ENCODE results near the gene ZNF763.
"Not testable (repeated sequence)": the region's sequence is repeated elsewhere in the genome, so short reads cannot be mapped to it uniquely, and the experiment has no call there.

ZNF763 gene

GRCh38 chr19:11964858-11965645 lies at the start of gene ZNF763:
ZNF763 (plus strand) TSS chr19:11965040; CDS start chr19:11965209, 169 bp downstream.
- peaks cover 29% of the 10 kb centered on the region for H3K4me1 ChIP-seq (ENCODE audit: insufficient read depth, low read length)
- H3K36me3 ChIP-seq (ENCODE audit: insufficient read depth, low read length): no peaks in the 10 kb centered on the region
- H3K27me3 ChIP-seq (ENCODE audit: insufficient read depth, low read length, poor library complexity): no peaks in the 10 kb centered on the region
- H4K20me1 ChIP-seq (ENCODE audit: insufficient read depth, low read length): no peaks in the 10 kb centered on the region
- ATAC-seq (ENCODE audit: insufficient read depth, low read depth): peak; percentile 94
- peak within 1 kb of the TSS; percentile 97 for H2AFZ ChIP-seq (ENCODE audit: low read depth, low read length)
- H3K79me2 ChIP-seq (ENCODE audit: insufficient read depth, low read length): no peaks in the 10 kb centered on the region
- H3K9ac ChIP-seq (ENCODE audit: low read depth, low read length): peak within 1 kb of the TSS; percentile 71
- DNase-seq: peak; percentile 92
- H3K4me3 ChIP-seq (ENCODE audit: low read depth in 1 of 2, low read length in 2 of 2): peak within 1 kb of the TSS; percentile 69 to 86
- peak within 1 kb of the TSS; percentile 85 for H3K27ac ChIP-seq (ENCODE audit: low read length)
- H3K9me3 ChIP-seq (ENCODE audit: insufficient read depth, low read length, severe bottlenecking): no peaks in the 10 kb centered on the region
- peak within 1 kb of the TSS; percentile 90 for H3K4me2 ChIP-seq (ENCODE audit: insufficient read depth, low read length)
- TF ChIP-seq, protein P1, sequence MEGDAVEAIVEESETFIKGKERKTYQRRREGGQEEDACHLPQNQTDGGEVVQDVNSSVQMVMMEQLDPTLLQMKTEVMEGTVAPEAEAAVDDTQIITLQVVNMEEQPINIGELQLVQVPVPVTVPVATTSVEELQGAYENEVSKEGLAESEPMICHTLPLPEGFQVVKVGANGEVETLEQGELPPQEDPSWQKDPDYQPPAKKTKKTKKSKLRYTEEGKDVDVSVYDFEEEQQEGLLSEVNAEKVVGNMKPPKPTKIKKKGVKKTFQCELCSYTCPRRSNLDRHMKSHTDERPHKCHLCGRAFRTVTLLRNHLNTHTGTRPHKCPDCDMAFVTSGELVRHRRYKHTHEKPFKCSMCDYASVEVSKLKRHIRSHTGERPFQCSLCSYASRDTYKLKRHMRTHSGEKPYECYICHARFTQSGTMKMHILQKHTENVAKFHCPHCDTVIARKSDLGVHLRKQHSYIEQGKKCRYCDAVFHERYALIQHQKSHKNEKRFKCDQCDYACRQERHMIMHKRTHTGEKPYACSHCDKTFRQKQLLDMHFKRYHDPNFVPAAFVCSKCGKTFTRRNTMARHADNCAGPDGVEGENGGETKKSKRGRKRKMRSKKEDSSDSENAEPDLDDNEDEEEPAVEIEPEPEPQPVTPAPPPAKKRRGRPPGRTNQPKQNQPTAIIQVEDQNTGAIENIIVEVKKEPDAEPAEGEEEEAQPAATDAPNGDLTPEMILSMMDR (IDR thresholded peaks at IDR 0.05; ENCODE audit: borderline replicate concordance, extremely low read depth, low read length, poor library complexity, severe bottlenecking): no peak
- no peak for TF ChIP-seq EZH2 (IDR thresholded peaks at IDR 0.05; ENCODE audit: borderline replicate concordance, low read depth, low read length, severe bottlenecking)

GRCh38 chr19:11921852-11922495 lies 42.9 kb upstream of the ZNF763 start:
- DNase-seq: no peak
- ATAC-seq (ENCODE audit: insufficient read depth, low read depth): no peak
- Histone ChIP-seq H3K9me3 (ENCODE audit: insufficient read depth, low read length, severe bottlenecking) (no peaks in the 10 kb centered on the region), H3K79me2 (ENCODE audit: insufficient read depth, low read length) (peaks cover 21% of the 10 kb centered on the region), H3K4me3 (ENCODE audit: low read depth in 1 of 2, low read length in 2 of 2) (no peak overlapping the region), H2AFZ (ENCODE audit: low read depth, low read length) (no peak overlapping the region), H3K27me3 (ENCODE audit: insufficient read depth, low read length, poor library complexity) (no peaks in the 10 kb centered on the region), H3K36me3 (ENCODE audit: insufficient read depth, low read length) (peaks cover 2% of the 10 kb centered on the region; the same call in 1 of the 2 replicates), H3K9ac (ENCODE audit: low read depth, low read length) (no peak overlapping the region), H4K20me1 (ENCODE audit: insufficient read depth, low read length) (no peaks in the 10 kb centered on the region), H3K4me2 (ENCODE audit: insufficient read depth, low read length) (no peak overlapping the region), H3K4me1 (ENCODE audit: insufficient read depth, low read length) (peaks cover 30% of the 10 kb centered on the region), H3K27ac (ENCODE audit: low read length) (no peak overlapping the region)
- TF ChIP-seq, protein P1 (IDR thresholded peaks at IDR 0.05; ENCODE audit: borderline replicate concordance, extremely low read depth, low read length, poor library complexity, severe bottlenecking): no peak
- TF ChIP-seq EZH2 (IDR thresholded peaks at IDR 0.05; ENCODE audit: borderline replicate concordance, low read depth, low read length, severe bottlenecking): no peak

GRCh38 chr19:11924886-11925650 lies 39.8 kb upstream of the ZNF763 start, which contains the start of gene ZNF700:
ZNF700 (plus strand) TSS chr19:11925107; CDS start chr19:11925211, 104 bp downstream.
- Histone ChIP-seq H3K4me2 (ENCODE audit: insufficient read depth, low read length) (peak within 1 kb of the TSS; percentile 99), H2AFZ (ENCODE audit: low read depth, low read length) (peak within 1 kb of the TSS; percentile 86), H3K4me1 (ENCODE audit: insufficient read depth, low read length) (peaks cover 35% of the 10 kb centered on the region), H3K4me3 (ENCODE audit: low read depth in 1 of 2, low read length in 2 of 2) (peak within 1 kb of the TSS; percentile 63 to 74; a peak in 3 of 4 replicates), H3K36me3 (ENCODE audit: insufficient read depth, low read length) (peaks cover 27% of the 10 kb centered on the region), H3K79me2 (ENCODE audit: insufficient read depth, low read length) (peaks cover 50% of the 10 kb centered on the region), H3K9ac (ENCODE audit: low read depth, low read length) (peak within 1 kb of the TSS; percentile 92), H3K27me3 (ENCODE audit: insufficient read depth, low read length, poor library complexity) (no peaks in the 10 kb centered on the region), H3K27ac (ENCODE audit: low read length) (peak within 1 kb of the TSS; percentile 99), H3K9me3 (ENCODE audit: insufficient read depth, low read length, severe bottlenecking) (no peaks in the 10 kb centered on the region), H4K20me1 (ENCODE audit: insufficient read depth, low read length) (0 out of 2 replicates have a peak, but pooled peaks cover 2% of the 10 kb centered on the region)
- ATAC-seq (ENCODE audit: insufficient read depth, low read depth): peak; percentile 87
- TF ChIP-seq EZH2 (IDR thresholded peaks at IDR 0.05; ENCODE audit: borderline replicate concordance, low read depth, low read length, severe bottlenecking): no peak
- TF ChIP-seq, protein P1 (IDR thresholded peaks at IDR 0.05; ENCODE audit: borderline replicate concordance, extremely low read depth, low read length, poor library complexity, severe bottlenecking): no peak
- peak; percentile 97 for DNase-seq

GRCh38 chr19:11925651-11926187 lies 39.1 kb upstream of the ZNF763 start:
- peaks cover 35% of the 10 kb centered on the region for H3K4me1 ChIP-seq (ENCODE audit: insufficient read depth, low read length)
- not testable (repeated sequence) for H3K27me3 ChIP-seq (ENCODE audit: insufficient read depth, low read length, poor library complexity); H3K9me3 ChIP-seq (ENCODE audit: insufficient read depth, low read length, severe bottlenecking); DNase-seq; H4K20me1 ChIP-seq (ENCODE audit: insufficient read depth, low read length); ATAC-seq (ENCODE audit: insufficient read depth, low read depth)
- peak overlapping the region; percentile 63 to 74; a peak in 3 of 4 replicates for H3K4me3 ChIP-seq (ENCODE audit: low read depth in 1 of 2, low read length in 2 of 2)
- H2AFZ ChIP-seq (ENCODE audit: low read depth, low read length): peak overlapping the region; percentile 86
- H3K36me3 ChIP-seq (ENCODE audit: insufficient read depth, low read length): peaks cover 29% of the 10 kb centered on the region
- H3K79me2 ChIP-seq (ENCODE audit: insufficient read depth, low read length): peaks cover 57% of the 10 kb centered on the region
- peak overlapping the region; percentile 99 for H3K27ac ChIP-seq (ENCODE audit: low read length)
- peak overlapping the region; percentile 92 for H3K9ac ChIP-seq (ENCODE audit: low read depth, low read length)
- peak overlapping the region; percentile 99 for H3K4me2 ChIP-seq (ENCODE audit: insufficient read depth, low read length)

All from DND-41 (cell line).